HCT116 (cell line): ENCODE measurements around the gene WFDC1.

ENCODE experiments used
- EGR1 ChIP-seq: IDR thresholded peaks from 2 replicates; pipeline ENCODE4 v1.6.1; 2012; ENCODE audit warnings: low read depth
- ELF1 ChIP-seq: IDR thresholded peaks from 2 replicates; pipeline ENCODE4 v1.6.1; 2012; ENCODE audit warnings: low read depth, borderline replicate concordance
- EZH2 ChIP-seq: fragments of 200-600 bp; sonication (generic); IDR thresholded peaks from 2 replicates; pipeline ENCODE4 v1.6.1; 2017; ENCODE audit warnings: antibody characterized with exemption, mixed run types
- JUND ChIP-seq: IDR thresholded peaks from 2 replicates; pipeline ENCODE4 v1.6.1; 2012
- POLR2AphosphoS5 ChIP-seq: IDR thresholded peaks from 2 replicates; pipeline ENCODE4 v1.6.1; 2011; ENCODE audit warnings: mild to moderate bottlenecking, low read depth, low read length, moderate library complexity
- RAD21 ChIP-seq: IDR thresholded peaks from 2 replicates; pipeline ENCODE4 v1.6.1; 2012; ENCODE audit warnings: low read depth, mild to moderate bottlenecking
- YY1 ChIP-seq: IDR thresholded peaks from 2 replicates; pipeline ENCODE4 v1.6.1; 2011; ENCODE audit warnings: low read length, low read depth, moderate library complexity, mild to moderate bottlenecking; ENCODE audit not compliant: insufficient replicate concordance; ENCODE audit errors: extremely low read depth
- TF ChIP-seq, protein P1 (sequence below), 3 experiments: fragments of 200-600 bp in 1 of 3; sonication (generic) in 1 of 3; IDR thresholded peaks in 2 of 3; conservative IDR thresholded peaks in 1 of 3; 2 replicates each; pipeline ENCODE4 v1.5.1; 2012 to 2017; ENCODE audit warnings: low read depth in 2 of 3, low read length in 2 of 3, antibody characterized with exemption in 1 of 3, borderline replicate concordance in 1 of 3, control low read depth in 1 of 3, mild to moderate bottlenecking in 1 of 3, mixed read lengths in 1 of 3, mixed run types in 1 of 3, moderate library complexity in 1 of 3; ENCODE audit not compliant: insufficient read depth in 1 of 3
- TF ChIP-seq, protein P2 (sequence below): IDR thresholded peaks from 2 replicates; pipeline ENCODE4 v1.6.1; 2012
- TF ChIP-seq, protein P3 (sequence below): IDR thresholded peaks from 2 replicates; pipeline ENCODE4 v1.6.1; 2012

DNA sequence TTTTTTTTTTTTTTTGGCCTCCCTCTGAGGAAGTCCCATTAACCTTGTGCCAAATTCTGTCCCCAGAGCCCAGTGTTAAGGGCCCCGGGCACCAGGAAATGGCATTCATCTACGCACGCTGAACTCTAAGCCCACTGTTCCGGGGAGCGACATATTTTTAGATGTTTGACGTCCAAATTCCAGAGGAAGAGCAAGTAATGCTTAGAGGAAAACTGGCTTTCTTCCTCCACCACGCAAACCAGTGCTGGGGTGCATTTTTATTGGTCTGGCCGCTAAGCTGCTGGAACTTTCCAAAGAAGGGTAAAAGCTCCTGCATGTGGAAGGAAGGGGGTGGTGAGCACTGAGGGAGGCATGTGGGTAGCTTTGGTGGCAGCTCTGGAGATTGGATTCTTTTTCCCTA, 8.3 kb downstream of the WFDC1 start:
- TF ChIP-seq, protein P1, sequence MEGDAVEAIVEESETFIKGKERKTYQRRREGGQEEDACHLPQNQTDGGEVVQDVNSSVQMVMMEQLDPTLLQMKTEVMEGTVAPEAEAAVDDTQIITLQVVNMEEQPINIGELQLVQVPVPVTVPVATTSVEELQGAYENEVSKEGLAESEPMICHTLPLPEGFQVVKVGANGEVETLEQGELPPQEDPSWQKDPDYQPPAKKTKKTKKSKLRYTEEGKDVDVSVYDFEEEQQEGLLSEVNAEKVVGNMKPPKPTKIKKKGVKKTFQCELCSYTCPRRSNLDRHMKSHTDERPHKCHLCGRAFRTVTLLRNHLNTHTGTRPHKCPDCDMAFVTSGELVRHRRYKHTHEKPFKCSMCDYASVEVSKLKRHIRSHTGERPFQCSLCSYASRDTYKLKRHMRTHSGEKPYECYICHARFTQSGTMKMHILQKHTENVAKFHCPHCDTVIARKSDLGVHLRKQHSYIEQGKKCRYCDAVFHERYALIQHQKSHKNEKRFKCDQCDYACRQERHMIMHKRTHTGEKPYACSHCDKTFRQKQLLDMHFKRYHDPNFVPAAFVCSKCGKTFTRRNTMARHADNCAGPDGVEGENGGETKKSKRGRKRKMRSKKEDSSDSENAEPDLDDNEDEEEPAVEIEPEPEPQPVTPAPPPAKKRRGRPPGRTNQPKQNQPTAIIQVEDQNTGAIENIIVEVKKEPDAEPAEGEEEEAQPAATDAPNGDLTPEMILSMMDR (IDR thresholded peaks at IDR 0.05 in 2 of 3, conservative IDR thresholded peaks at IDR 0.05 in 1 of 3; ENCODE audit: borderline replicate concordance in 1 of 3, insufficient read depth in 1 of 3, low read depth in 2 of 3, low read length in 2 of 3): no peak
- TF ChIP-seq, protein P2, sequence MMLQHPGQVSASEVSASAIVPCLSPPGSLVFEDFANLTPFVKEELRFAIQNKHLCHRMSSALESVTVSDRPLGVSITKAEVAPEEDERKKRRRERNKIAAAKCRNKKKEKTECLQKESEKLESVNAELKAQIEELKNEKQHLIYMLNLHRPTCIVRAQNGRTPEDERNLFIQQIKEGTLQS: no peak
- TF ChIP-seq RAD21 (no peak), EGR1 (no peak), YY1 (no peak), EZH2 (no peak), ELF1 (no peak), POLR2AphosphoS5 (no peak), JUND (no peak)
- TF ChIP-seq, protein P3, sequence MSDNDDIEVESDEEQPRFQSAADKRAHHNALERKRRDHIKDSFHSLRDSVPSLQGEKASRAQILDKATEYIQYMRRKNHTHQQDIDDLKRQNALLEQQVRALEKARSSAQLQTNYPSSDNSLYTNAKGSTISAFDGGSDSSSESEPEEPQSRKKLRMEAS: no peak
